ENCODE data around the gene SLX4.

SLX4 gene

GRCh38 chr16:3597676-3598075, 13.7 kb downstream of the SLX4 start:
- DNase-seq = no peak

GRCh38 chr16:3597226-3597625, 14.2 kb downstream of the SLX4 start:
- no peak for DNase-seq

- no peak for DNase-seq
These were observed 15.1 kb downstream of the SLX4 start for GRCh38 chr16:3596101-3596861.

GRCh38 chr16:3595521-3596021, 15.8 kb downstream of the SLX4 start:
- no peak for DNase-seq

GRCh38 chr16:3595110-3595486, 16.3 kb downstream of the SLX4 start:
- DNase-seq = no peak

GRCh38 chr16:3594316-3595109, 16.9 kb downstream of the SLX4 start:
- no peak for DNase-seq

- no peak for DNase-seq
These were observed 18.8 kb downstream of the SLX4 start for GRCh38 chr16:3592559-3592958.

- no peak for DNase-seq
These were observed 19.4 kb downstream of the SLX4 start for GRCh38 chr16:3591991-3592390.

- no peak for DNase-seq
These were observed 20.0 kb downstream of the SLX4 start for GRCh38 chr16:3591436-3591803.

GRCh38 chr16:3590736-3591435, 20.5 kb downstream of the SLX4 start:
- no peak for DNase-seq

- DNase-seq = no peak
These were observed 21.3 kb downstream of the SLX4 start for GRCh38 chr16:3589991-3590701.

- no peak for DNase-seq
These were observed 21.9 kb downstream of the SLX4 start for GRCh38 chr16:3589441-3589921.

- no peak for DNase-seq
These were observed 22.4 kb downstream of the SLX4 start for GRCh38 chr16:3589001-3589400.

- no peak for DNase-seq
These were observed 23.8 kb downstream of the SLX4 start for GRCh38 chr16:3587547-3588110.

GRCh38 chr16:3584412-3584811, 27.0 kb downstream of the SLX4 start:
- DNase-seq = no peak

GRCh38 chr16:3583303-3584038, 27.9 kb downstream of the SLX4 start:
- DNase-seq = no peak

- DNase-seq = no peak
These were observed 28.9 kb downstream of the SLX4 start for GRCh38 chr16:3582276-3583165.

GRCh38 chr16:3581392-3581791, 30.0 kb downstream of the SLX4 start:
- DNase-seq = no peak

GRCh38 chr16:3580686-3581085, 30.7 kb downstream of the SLX4 start:
- no peak for DNase-seq

GRCh38 chr16:3580251-3580651, 31.2 kb downstream of the SLX4 start:
- DNase-seq = no peak

- no peak for DNase-seq
These were observed 31.6 kb downstream of the SLX4 start for GRCh38 chr16:3579776-3580175.
